HG02588 (cell line): ENCODE data around the gene SCYL2.
"Not testable (repeated sequence)": the region's sequence is repeated elsewhere in the genome, so short reads cannot be mapped to it uniquely, and the experiment has no call there.

ENCODE experiments used
- ATAC-seq: cut with Tn5 transposase; IDR thresholded peaks from one replicate; pipeline ENCODE4 v1.9.1; 2021; ENCODE audit warnings: mild to moderate bottlenecking, moderate library complexity; ENCODE audit not compliant: unreplicated experiment

The SCYL2 gene

GRCh38 chr12:100265107-100265506, 1.9 kb upstream of the SCYL2 start:
- ATAC-seq = not testable (repeated sequence)

DNA sequence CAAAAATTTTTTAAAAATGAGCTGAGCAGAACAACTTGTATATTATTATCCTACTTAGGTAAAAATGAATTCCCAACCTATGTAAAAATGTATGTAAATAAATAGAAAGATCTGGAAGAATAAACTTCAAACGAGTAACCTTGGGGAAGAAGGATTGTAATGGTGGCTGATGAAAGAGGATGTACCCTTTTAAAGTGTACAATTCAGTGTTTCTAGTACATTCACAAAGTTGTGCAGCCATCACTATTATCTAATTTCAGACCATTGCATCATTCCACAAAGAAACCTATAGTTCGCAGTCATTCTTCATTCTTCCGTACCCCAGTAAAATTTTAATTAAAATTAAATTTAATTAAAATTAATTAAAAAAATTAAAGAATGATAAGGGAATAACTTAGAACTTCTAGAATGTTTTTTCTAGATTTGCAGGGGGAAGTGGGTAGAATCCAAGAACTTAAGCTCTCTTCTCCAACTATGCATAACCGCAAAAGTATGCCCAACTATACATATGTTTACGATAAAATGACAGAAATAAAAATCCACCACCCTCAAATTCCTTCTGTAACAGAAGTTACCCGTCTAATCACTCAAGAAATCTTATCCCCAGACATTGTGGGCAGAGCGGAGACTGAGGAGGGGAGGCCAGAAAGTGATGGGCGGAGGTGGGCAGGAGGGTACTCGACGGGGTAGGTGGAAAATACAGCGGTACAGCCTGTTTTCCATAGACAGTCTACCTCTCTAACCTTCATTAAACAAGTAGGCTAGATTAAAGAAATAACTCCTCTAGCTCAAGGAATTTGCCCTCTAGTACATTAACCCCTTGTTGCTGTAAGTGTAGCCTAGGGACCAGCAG, 1.0 kb upstream of the SCYL2 start:
- peak; percentile 6 for ATAC-seq

DNA sequence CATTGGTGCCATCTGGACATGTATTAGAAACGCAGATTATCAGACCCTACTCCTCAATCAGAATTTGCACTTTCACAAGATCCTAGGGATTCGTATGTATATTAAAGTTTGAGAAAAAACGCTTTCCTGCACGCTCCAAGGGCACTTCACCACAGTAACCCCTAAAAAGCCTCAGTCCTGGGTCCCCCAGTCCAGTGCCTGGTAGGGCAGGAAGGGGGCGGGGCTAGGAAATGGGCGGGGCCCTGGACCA, 467 bp upstream of the SCYL2 start:
- peak; percentile 75 for ATAC-seq

DNA sequence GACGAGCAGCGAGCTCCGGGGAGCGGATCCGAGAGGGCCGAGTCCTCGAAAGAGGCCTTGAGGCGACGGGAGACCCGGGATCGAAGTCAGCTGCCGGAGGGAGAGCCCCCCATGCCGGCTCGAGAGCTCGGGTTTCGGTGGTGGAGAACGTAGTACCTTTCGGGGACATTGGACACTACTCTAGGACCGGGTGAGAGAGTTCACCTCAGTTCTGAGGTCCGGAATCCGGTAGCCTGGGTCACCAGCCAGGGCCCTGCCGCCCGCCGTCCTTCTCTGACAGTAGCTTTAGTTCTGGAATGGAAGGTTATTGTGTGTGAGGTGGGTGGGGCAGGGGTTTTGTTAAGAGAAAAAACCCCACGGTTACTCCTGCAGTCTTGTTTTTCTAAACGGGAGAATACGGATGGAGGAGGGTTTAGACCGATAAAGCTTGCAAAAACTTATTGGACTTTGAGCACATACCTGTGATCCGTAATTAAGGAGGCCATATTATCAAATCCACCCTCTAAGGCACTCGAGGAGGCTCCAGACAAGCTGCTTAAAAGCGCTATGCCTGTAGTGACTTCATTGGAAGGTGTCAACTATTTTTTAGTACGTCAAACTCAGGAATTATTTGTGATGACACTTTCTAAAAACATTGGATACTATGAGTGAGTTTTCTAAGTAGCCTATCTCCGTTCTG, 765 bp downstream of the SCYL2 start:
- peak; percentile 8 for ATAC-seq

GRCh38 chr12:100268835-100269564, 2.0 kb downstream of the SCYL2 start:
- ATAC-seq = no peak

GRCh38 chr12:100273782-100274181, 6.8 kb downstream of the SCYL2 start:
- no peak for ATAC-seq

GRCh38 chr12:100274291-100274690, 7.3 kb downstream of the SCYL2 start:
- no peak for ATAC-seq

- no peak for ATAC-seq
Measured at GRCh38 chr12:100279159-100279558, 12.2 kb downstream of the SCYL2 start.

DNA sequence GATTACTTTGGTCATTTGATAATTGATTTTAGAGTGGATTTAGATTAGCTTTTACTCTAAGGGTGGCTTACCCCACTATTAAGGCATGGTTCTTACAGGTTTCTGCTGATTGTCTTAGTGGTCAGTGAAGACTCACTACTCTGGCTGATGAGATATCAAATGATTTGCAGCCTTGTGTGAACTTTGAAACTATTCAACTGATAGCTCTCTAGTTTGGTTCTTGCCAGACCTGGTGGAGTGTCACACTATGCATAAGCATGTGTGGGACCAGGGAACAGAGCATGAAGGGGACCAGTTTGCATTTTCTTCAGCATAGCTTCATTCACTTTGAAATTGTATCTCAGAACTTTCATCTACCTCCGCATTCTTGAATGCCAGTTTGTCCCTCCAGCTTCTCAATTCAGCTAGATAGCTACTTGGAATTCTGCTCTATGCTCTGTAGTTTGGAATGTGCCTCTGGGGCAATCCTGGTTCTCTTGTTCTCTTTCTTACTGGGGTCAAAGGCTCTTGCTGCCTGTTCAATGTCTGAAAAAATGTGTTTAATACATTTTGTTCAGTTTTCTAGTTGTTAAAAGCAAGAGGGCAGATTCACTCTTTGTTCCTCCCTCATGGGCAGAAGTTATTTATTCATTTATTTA, 12.7 kb downstream of the SCYL2 start:
- ATAC-seq = no peak

- not testable (repeated sequence) for ATAC-seq
Measured at GRCh38 chr12:100284556-100284955, 17.6 kb downstream of the SCYL2 start.

DNA sequence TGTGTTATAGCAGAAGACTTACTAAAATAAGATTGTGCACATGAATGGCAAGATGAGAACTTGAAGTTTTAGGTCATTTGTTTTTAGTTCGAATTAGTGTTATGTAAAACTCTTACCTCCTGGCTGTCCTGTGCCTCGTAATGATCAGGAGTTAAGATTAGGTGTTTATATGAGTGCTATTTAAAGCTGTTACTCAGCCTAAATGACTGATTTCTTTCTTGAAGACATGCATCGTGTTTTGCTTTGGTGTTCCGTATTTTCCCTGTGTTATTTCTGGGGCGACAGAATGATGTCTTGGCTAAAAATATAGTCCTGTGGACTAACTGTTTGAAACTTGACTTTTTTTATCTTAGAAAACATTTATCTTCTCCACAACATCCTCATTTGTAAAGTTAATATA, 22.1 kb downstream of the SCYL2 start:
- ATAC-seq = no peak

DNA sequence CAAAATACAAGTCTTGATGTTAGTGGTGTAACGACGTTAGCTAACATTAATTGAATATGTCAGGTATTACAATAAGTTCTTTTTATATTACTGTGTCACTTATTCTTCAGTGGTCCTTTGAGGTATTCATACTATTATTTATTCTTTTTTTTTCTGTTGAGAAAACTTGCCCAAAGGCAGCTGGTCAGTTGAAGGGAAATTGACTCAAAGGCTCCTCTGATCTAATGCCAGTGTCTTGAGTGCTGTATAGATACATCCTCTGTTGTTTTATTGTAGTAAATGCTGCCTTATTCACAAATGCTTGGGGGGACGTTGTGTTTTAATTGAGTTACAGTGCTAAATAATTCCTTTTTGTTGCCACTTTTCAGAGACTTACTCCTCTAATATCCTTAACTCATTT, 23.0 kb downstream of the SCYL2 start:
- no peak for ATAC-seq

- ATAC-seq = no peak
Measured at GRCh38 chr12:100293017-100293416, 26.0 kb downstream of the SCYL2 start.

DNA sequence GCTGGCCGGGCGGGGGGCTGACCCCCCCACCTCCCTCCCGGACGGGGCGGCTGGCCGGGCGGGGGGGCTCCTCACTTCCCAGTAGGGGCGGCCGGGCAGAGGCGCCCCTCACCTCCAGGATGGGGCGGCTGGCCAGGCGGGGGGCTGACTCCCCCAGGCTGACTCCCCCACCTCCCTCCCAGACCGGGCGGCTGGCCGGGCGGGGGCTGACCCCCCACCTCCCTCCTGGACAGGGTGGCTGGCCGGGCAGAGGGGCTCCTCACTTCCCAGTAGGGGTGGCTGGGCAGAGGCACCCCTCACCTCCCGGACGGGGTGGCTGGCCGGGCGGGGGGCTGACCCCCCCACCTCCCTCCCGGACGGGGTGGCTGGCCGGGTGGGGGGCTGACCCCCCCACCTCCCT, 27.4 kb downstream of the SCYL2 start:
- ATAC-seq = not testable (repeated sequence)

GRCh38 chr12:100295764-100296555, 29.0 kb downstream of the SCYL2 start:
- ATAC-seq = no peak

DNA sequence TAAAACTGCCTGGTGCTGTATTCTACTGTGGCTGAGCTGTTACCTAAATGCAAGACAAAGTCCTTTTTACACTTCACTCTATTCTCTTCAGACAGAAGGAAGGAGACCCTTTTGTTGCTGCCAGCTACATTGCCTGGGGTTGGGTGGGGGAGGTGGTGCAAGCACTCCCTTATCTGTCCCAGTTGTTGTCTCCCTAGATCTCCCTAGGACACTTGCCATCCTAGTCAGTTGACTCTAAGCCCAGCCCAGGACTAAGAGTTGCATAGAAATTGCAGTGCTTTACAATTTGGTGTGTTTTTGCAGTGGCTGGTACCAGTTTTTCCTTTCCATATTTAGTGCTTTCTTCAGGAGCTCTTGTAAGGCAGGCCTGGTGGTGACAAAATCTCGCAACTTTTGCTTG, 35.1 kb downstream of the SCYL2 start:
- ATAC-seq = no peak

DNA sequence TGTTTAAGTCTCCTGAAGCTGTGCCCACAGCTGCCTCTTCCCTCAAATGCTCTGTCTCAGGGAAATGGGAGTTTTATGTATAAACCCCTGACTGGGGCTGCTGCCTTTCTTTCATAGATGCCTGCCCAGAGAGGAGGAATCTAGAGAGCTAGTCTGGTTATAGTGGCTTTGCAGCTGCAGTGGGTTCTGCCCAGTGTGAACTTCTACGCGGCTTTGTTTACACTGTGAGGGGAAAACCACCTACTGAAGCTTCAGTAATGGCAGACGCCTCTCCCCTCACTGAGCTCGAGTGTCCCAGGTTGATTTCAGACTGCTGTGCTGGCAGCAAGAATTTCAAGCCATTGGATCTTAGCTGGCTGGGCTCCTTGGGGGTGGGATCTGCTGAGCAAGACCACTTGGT, 36.9 kb downstream of the SCYL2 start:
- ATAC-seq = no peak

DNA sequence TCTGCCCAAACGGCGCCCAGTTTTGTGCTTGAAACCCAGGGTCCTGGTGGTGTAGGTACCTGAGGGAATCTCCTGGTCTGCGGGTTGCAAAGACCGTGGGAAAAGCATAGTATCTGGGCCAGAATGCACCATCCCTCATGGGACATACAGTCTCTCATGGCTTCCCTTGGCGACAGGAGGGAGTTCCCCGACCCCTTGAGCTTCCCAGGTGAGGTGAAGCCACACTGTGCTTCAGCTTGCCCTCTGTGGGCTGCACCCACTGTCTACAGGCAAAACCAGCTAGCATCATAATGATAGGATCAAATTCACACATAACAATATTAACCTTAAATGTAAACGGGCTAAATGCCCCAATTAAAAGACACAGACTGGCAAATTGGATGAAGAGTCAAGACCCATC, 37.4 kb downstream of the SCYL2 start:
- not testable (repeated sequence) for ATAC-seq

GRCh38 chr12:100308138-100308537, 41.2 kb downstream of the SCYL2 start:
- not testable (repeated sequence) for ATAC-seq

DNA sequence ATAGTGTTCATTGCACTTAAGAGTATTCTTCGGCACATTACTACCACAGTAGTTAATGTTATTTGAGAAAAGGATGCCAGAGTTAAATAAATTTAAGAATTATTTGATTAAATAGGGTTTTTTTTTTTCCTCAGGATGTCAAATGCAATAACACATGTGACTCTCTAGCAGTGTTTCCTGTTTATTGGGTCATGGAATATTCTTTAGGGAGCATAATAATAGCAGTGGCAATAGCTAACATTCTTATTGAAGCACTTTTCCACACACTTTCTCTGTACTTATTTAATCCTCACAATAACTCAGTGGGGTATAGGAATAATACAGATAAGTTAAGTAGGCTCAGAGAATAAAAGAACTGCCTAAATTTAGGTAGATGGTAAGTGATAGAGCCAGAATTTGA, 44.3 kb downstream of the SCYL2 start:
- no peak for ATAC-seq

DNA sequence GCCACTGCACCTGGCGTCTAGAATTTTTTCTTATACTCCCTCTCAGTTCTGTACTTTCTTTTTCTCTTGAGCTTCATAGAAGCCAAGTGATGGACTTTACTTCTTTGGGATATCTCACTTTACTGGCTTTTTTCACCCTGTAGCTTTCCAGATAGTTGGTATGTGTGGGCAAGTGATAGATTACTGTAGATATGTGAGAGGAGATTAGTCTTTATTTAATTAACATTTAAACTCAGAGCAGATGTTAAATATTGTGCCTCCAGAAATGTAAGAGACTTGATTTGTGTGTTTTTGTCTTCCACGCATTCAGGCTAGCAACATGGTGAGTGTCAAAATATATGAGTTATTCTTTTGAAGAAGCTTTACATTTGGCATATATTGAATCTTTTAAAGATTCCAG, 50.4 kb downstream of the SCYL2 start:
- ATAC-seq = no peak
